Loucy (cell line): Measurements from ENCODE around the gene TMEM94.

ENCODE experiments used
- H2AFZ ChIP-seq: fragments of 200-600 bp; sonication (generic); 2 replicates; pipeline ENCODE4 v1.6.0; 2016; ENCODE audit warnings: antibody characterized with exemption, mild to moderate bottlenecking, low read length, moderate library complexity
- H3F3A ChIP-seq: fragments of 200-600 bp; 2 replicates; pipeline ENCODE4 v1.6.0; 2016; ENCODE audit warnings: antibody characterized with exemption, low read depth, mild to moderate bottlenecking
- H3K27me3 ChIP-seq: fragments of 200-600 bp; sonication (generic); 2 replicates; pipeline ENCODE4 v1.6.1; 2014; ENCODE audit warnings: low read length, mild to moderate bottlenecking; ENCODE audit not compliant: insufficient read depth, poor library complexity, severe bottlenecking
- H3K36me3 ChIP-seq: fragments of 200-600 bp; sonication (generic); 2 replicates; pipeline ENCODE4 v1.6.1; 2016; ENCODE audit warnings: low read length; ENCODE audit not compliant: insufficient read depth
- H3K4me1 ChIP-seq: fragments of 200-600 bp; sonication (generic); 2 replicates; pipeline ENCODE4 v1.5.1; 2014; ENCODE audit warnings: low read length, mild to moderate bottlenecking; ENCODE audit not compliant: insufficient read depth, poor library complexity, severe bottlenecking
- H3K4me2 ChIP-seq: fragments of 200-600 bp; sonication (generic); 2 replicates; pipeline ENCODE4 v1.6.0; 2014; ENCODE audit warnings: antibody characterized with exemption, low read length, low read depth, mild to moderate bottlenecking; ENCODE audit not compliant: poor library complexity, severe bottlenecking
- H3K4me3 ChIP-seq: fragments of 200-600 bp; sonication (generic); 2 replicates; pipeline ENCODE4 v1.5.1; 2014; ENCODE audit warnings: low read length, mild to moderate bottlenecking, mixed read lengths; ENCODE audit not compliant: poor library complexity, severe bottlenecking
- H3K79me2 ChIP-seq: fragments of 200-600 bp; sonication (generic); 2 replicates; pipeline ENCODE4 v1.6.1; 2014; ENCODE audit warnings: low read length; ENCODE audit not compliant: insufficient read depth
- H3K9ac ChIP-seq: fragments of 200-600 bp; sonication (generic); 2 replicates; pipeline ENCODE4 v1.6.0; 2014; ENCODE audit warnings: mild to moderate bottlenecking, low read depth, low read length, moderate library complexity; ENCODE audit not compliant: poor library complexity, severe bottlenecking
- H3K9me2 ChIP-seq: fragments of 200-600 bp; sonication (generic); replicated peaks from 2 replicates; pipeline ENCODE4 v1.6.1; 2016; ENCODE audit warnings: low read depth, low read length, mixed read lengths
- H3K9me3 ChIP-seq: fragments of 200-600 bp; sonication (generic); 2 replicates; pipeline ENCODE4 v1.6.1; 2014; ENCODE audit warnings: mild to moderate bottlenecking, antibody characterized with exemption, low read length, low read depth; ENCODE audit not compliant: insufficient read depth
- H4K20me1 ChIP-seq: fragments of 200-600 bp; sonication (generic); 2 replicates; pipeline ENCODE4 v1.6.0; 2014; ENCODE audit warnings: antibody characterized with exemption, low read length, mild to moderate bottlenecking; ENCODE audit not compliant: insufficient read depth, poor library complexity, severe bottlenecking
- CTCF ChIP-seq: fragments of 200-600 bp; sonication (generic); conservative IDR thresholded peaks from 2 replicates; pipeline ENCODE4 v1.5.1; 2014; ENCODE audit warnings: mild to moderate bottlenecking, antibody characterized with exemption, low read length
- EZH2phosphoT487 ChIP-seq: fragments of 200-600 bp; IDR thresholded peaks from 2 replicates; pipeline ENCODE4 v1.6.1; 2018; ENCODE audit warnings: antibody characterized with exemption, mild to moderate bottlenecking, moderate library complexity, borderline replicate concordance

Gene TMEM94

GRCh38 chr17:75416006-75416405, 40.4 kb upstream of the TMEM94 start:
- no peak overlapping the region for H3K4me3 ChIP-seq
- no peaks in the 10 kb centered on the region for H3K9me2 ChIP-seq
- H2AFZ ChIP-seq: no peak overlapping the region
- H4K20me1 ChIP-seq: no peaks in the 10 kb centered on the region
- H3K4me2 ChIP-seq: no peak overlapping the region
- H3K79me2 ChIP-seq: no peaks in the 10 kb centered on the region
- H3K27me3 ChIP-seq: no peaks in the 10 kb centered on the region
- H3K4me1 ChIP-seq: peaks cover 9% of the 10 kb centered on the region
- no peaks in the 10 kb centered on the region for H3K9me3 ChIP-seq
- H3K36me3 ChIP-seq: no peaks in the 10 kb centered on the region
- no peaks in the 10 kb centered on the region for H3F3A ChIP-seq
- TF ChIP-seq EZH2phosphoT487 (no peak), CTCF (no peak)
- H3K9ac ChIP-seq: no peak overlapping the region

DNA sequence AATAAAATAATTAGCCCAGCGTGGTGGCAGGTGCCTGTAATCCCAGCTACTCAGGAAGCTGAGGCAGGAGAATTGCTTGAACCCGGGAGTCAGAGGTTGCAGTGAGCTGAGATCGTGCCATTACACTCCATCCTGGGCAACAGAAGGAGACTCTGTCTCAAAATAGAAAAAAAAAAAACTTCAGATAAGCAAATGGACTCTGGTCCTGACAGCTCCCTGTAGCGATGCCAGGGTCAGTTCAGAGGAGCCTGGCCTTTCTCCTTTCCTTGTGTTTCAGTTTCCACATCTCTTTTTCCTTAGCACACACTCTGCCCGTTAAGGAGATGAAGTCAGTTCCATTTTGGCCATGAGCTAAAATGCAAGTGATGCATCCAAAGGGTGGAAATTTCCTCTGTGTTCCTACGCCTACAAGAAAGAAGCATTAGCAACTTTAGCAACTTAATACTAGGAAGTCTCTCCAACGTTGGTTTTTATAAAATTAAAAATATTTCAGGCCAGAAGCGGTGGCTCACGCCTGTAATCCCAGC, 39.3 kb upstream of the TMEM94 start:
- no peaks in the 10 kb centered on the region for H3K9me3 ChIP-seq
- TF ChIP-seq CTCF: no peak
- TF ChIP-seq EZH2phosphoT487: no peak

GRCh38 chr17:75418531-75418930, 37.9 kb upstream of the TMEM94 start:
- no peak overlapping the region for H3K4me2 ChIP-seq
- no peak overlapping the region for H2AFZ ChIP-seq

More for the DNA sequence above, 39.3 kb upstream of the TMEM94 start:
- H2AFZ ChIP-seq: no peak overlapping the region
- no peaks in the 10 kb centered on the region for H3K79me2 ChIP-seq
- H3F3A ChIP-seq: no peaks in the 10 kb centered on the region
- H3K27me3 ChIP-seq: no peaks in the 10 kb centered on the region
- H3K4me3 ChIP-seq: no peak overlapping the region
- no peak overlapping the region for H3K9ac ChIP-seq
- H3K4me1 ChIP-seq: peaks cover 4% of the 10 kb centered on the region
- H4K20me1 ChIP-seq: no peaks in the 10 kb centered on the region
- no peaks in the 10 kb centered on the region for H3K9me2 ChIP-seq
- H3K36me3 ChIP-seq: no peaks in the 10 kb centered on the region
- no peak overlapping the region for H3K4me2 ChIP-seq

More at GRCh38 chr17:75418531-75418930, 37.9 kb upstream of the TMEM94 start:
- H3K27me3 ChIP-seq: no peaks in the 10 kb centered on the region
- H3K4me1 ChIP-seq: no peaks in the 10 kb centered on the region
- no peaks in the 10 kb centered on the region for H3K36me3 ChIP-seq
- no peak overlapping the region for H3K9ac ChIP-seq
- no peak overlapping the region for H3K4me3 ChIP-seq
- no peaks in the 10 kb centered on the region for H3K9me2 ChIP-seq
- no peaks in the 10 kb centered on the region for H3F3A ChIP-seq
- H3K79me2 ChIP-seq: no peaks in the 10 kb centered on the region
- TF ChIP-seq CTCF (no peak), EZH2phosphoT487 (no peak)
- H3K9me3 ChIP-seq: no peaks in the 10 kb centered on the region
- no peaks in the 10 kb centered on the region for H4K20me1 ChIP-seq
